ENCODE data around the gene MAML2. TPM values are rescaled to one million over a fixed set of nuclear protein-coding genes. Genes with fewer than 3 reads are reported as not detected.

MAML2 gene
- total and polyA plus RNA-seq, 2 of the 8 experiments (the other 6 are each of a cell fraction or from before 2014, with no cell fraction given), result 3.8 to 6.6 TPM

- no peak for TF ChIP-seq CBX8 (IDR thresholded peaks at IDR 0.05; ENCODE audit: borderline replicate concordance, low read depth, low read length)
These were observed 256.9 kb downstream of the MAML2 start (continued) for GRCh38 chr11:96086111-96086510.
